ENCODE measurements around the gene TRIM68.

The TRIM68 gene

GRCh38 chr11:4606231-4607015, 1.6 kb downstream of the TRIM68 start:
- DNase-seq, result peak; percentile 85

- DNase-seq, result no peak
Measured at GRCh38 chr11:4605057-4605456, 3.0 kb downstream of the TRIM68 start.

GRCh38 chr11:4593739-4594138, 14.3 kb downstream of the TRIM68 start, which contains the start of gene OR52I1:
Gene OR52I1 (plus strand): TSS chr11:4594039. CDS start chr11:4594039, 0 bp downstream.
- DNase-seq, result no peak

- DNase-seq, result no peak
Measured at GRCh38 chr11:4589017-4589416, 19.0 kb downstream of the TRIM68 start.

GRCh38 chr11:4581443-4581842, 26.6 kb downstream of the TRIM68 start, which contains the start of gene OR52I2:
Gene OR52I2 (plus strand): TSS chr11:4581743.
- DNase-seq, result no peak

- no peak for DNase-seq
Measured at GRCh38 chr11:4580124-4580523, 27.9 kb downstream of the TRIM68 start.

GRCh38 chr11:4578624-4579023, 29.4 kb downstream of the TRIM68 start:
- no peak for DNase-seq

- DNase-seq, result peak; percentile 77
Measured at GRCh38 chr11:4577761-4578160, 30.3 kb downstream of the TRIM68 start.

GRCh38 chr11:4576880-4577279, 31.2 kb downstream of the TRIM68 start:
- DNase-seq, result no peak

GRCh38 chr11:4569075-4569474, 39.0 kb downstream of the TRIM68 start:
- DNase-seq, result no peak

- no peak for DNase-seq
Measured at GRCh38 chr11:4565371-4565770, 42.7 kb downstream of the TRIM68 start.

GRCh38 chr11:4560467-4560866, 47.6 kb downstream of the TRIM68 start:
- DNase-seq, result no peak

GRCh38 chr11:4559527-4560440, 48.2 kb downstream of the TRIM68 start:
- DNase-seq, result no peak

GRCh38 chr11:4551346-4551979, 56.6 kb downstream of the TRIM68 start:
- DNase-seq, result no peak
